K562 (cell line): Measurements from ENCODE around the gene IL1RN. TPM values are rescaled to one million over a fixed set of nuclear protein-coding genes. Genes with fewer than 3 reads are reported as not detected.
A peak's percentile ranks its signal among the peaks of the same experiment; 100 is the strongest.

ENCODE experiments used
- ATAC-seq: fragments of 200-7000 bp; cut with Tn5 transposase; 3 replicates; pipeline ENCODE4 v1.9.1; 2020; ENCODE audit warnings: moderate library complexity
- BruUV-seq: library from RNA; stranded (reverse); fragments of 400-500 nt; replicated peaks from 2 replicates; lab custom pipeline; 2021; lab: Mats Ljungman, UMichigan
- CTCF ChIA-PET: fragments of 300-600 bp; formaldehyde crosslinking; extraction: SDS; loops from one replicate; lab custom pipeline; 2021; ENCODE audit warnings: low intra/inter-chr PET ratio; lab: Yijun Ruan, JAX
- POLR2A ChIA-PET: fragments of 300-600, 350-650 bp; sonication (Branson Sonifier 250); formaldehyde crosslinking; extraction: SDS; loops from one replicate; lab custom pipeline; 2021; ENCODE audit warnings: antibody characterized with exemption, inconsistent platforms; lab: Yijun Ruan, JAX
- DNase-seq, 4 experiments: peaks; one replicate each; pipeline versions ENCODE4 v3.0.0 to v3.0.0-alpha.2; 2011 to 2018; ENCODE audit warnings: low spot score in 3 of 4, mixed read lengths in 3 of 4; ENCODE audit errors: extremely low read depth in 1 of 4
- FAIRE-seq: peaks from 2 replicates; lab custom pipeline; 2011; peaks lifted over from hg19 to GRCh38; lab: Jason Lieb, UNC
- H2AFZ ChIP-seq: 2 replicates; pipeline ENCODE4 v1.6.0; 2011; ENCODE audit warnings: low read depth, low read length, control low read depth, inconsistent platforms
- H3K27ac ChIP-seq: fragments of 200-600 bp; 3 replicates; pipeline ENCODE4 v1.8.0; 2011; ENCODE audit warnings: low read depth, mild to moderate bottlenecking, control low read depth, inconsistent platforms, low read length, moderate library complexity, mixed read lengths; ENCODE audit errors: extremely low read depth
- H3K27me3 ChIP-seq, 2 experiments: fragments of 300-600 bp in 1 of 2; 2 replicates in 1 of 2; 3 replicates in 1 of 2; pipeline versions ENCODE4 v1.6.0 to v1.8.0; 2011; ENCODE audit warnings: inconsistent platforms in 2 of 2, low read length in 2 of 2, mild to moderate bottlenecking in 1 of 2, mixed read lengths in 1 of 2, moderate library complexity in 1 of 2; ENCODE audit not compliant: control insufficient read depth in 2 of 2, insufficient read depth in 2 of 2
- H3K36me3 ChIP-seq: fragments of 300-600 bp; 3 replicates; pipeline ENCODE4 v1.8.0; 2011; ENCODE audit warnings: mild to moderate bottlenecking, low read length, inconsistent platforms; ENCODE audit not compliant: control insufficient read depth, insufficient read depth
- H3K4me1 ChIP-seq, 2 experiments: fragments of 200-600 bp in 1 of 2; replicated peaks in 1 of 2; 2 replicates in 1 of 2; 3 replicates in 1 of 2; pipeline versions ENCODE4 v1.5.1 to v1.8.0; 2011; ENCODE audit warnings: inconsistent platforms in 2 of 2, low read length in 2 of 2, mild to moderate bottlenecking in 1 of 2, mixed read lengths in 1 of 2, moderate library complexity in 1 of 2; ENCODE audit not compliant: control insufficient read depth in 2 of 2, insufficient read depth in 2 of 2
- H3K4me2 ChIP-seq: 2 replicates; pipeline ENCODE4 v1.6.1; 2011; ENCODE audit warnings: low read length, control low read depth, inconsistent platforms, mixed read lengths; ENCODE audit not compliant: insufficient read depth
- H3K4me3 ChIP-seq: fragments of 200-600 bp; sonication (generic), shearing (Covaris generic); 2 replicates; pipeline ENCODE4 v1.5.1; 2016; ENCODE audit warnings: control low read depth, inconsistent platforms
- H3K79me2 ChIP-seq: fragments of 200-600 bp; 3 replicates; pipeline ENCODE4 v1.8.0; 2011; ENCODE audit warnings: low read length, inconsistent platforms; ENCODE audit not compliant: control insufficient read depth, insufficient read depth
- H3K9ac ChIP-seq, 2 experiments: 2 replicates each; pipeline versions ENCODE4 v1.6.0 to v1.6.1; 2011; ENCODE audit warnings: low read depth in 2 of 2, low read length in 2 of 2, control low read depth in 1 of 2, inconsistent platforms in 1 of 2, mild to moderate bottlenecking in 1 of 2, mixed read lengths in 1 of 2; ENCODE audit not compliant: insufficient read depth in 1 of 2
- H3K9me1 ChIP-seq: one replicate; pipeline ENCODE4 v1.6.0; 2011; ENCODE audit warnings: inconsistent platforms, mild to moderate bottlenecking, low read length, moderate library complexity; ENCODE audit not compliant: control insufficient read depth, insufficient read depth
- H3K9me3 ChIP-seq: replicated peaks from 2 replicates; pipeline ENCODE4 v1.5.1; 2011; ENCODE audit warnings: low read depth, low read length, inconsistent platforms; ENCODE audit not compliant: control insufficient read depth, insufficient read depth
- H4K20me1 ChIP-seq: replicated peaks from 2 replicates; pipeline ENCODE4 v1.6.1; 2011; ENCODE audit warnings: low read length, inconsistent platforms, mixed read lengths; ENCODE audit not compliant: control insufficient read depth, insufficient read depth
- HMBOX1 ChIP-seq: sonication (generic); IDR thresholded peaks from 2 replicates; pipeline ENCODE4 v1.6.1; 2016
- RBFOX2 ChIP-seq: fragments of 200-400 bp; formaldehyde crosslinking; IDR thresholded peaks from 2 replicates; pipeline ENCODE4 v1.6.1; 2017; ENCODE audit warnings: low read depth, mild to moderate bottlenecking, low read length, moderate library complexity
- ZNF263 ChIP-seq: sonication (generic); formaldehyde crosslinking; IDR thresholded peaks from 2 replicates; pipeline ENCODE4 v1.8.0; 2022; ENCODE audit warnings: mild to moderate bottlenecking, missing genetic modification reagents, borderline replicate concordance
- WGBS: fragments of 100-300 bp; shearing (Covaris generic); methylation state at CpG from one replicate; pipeline ENCODE4 v1.1.6; 2016; ENCODE audit warnings: low coverage, mixed read lengths; ENCODE audit not compliant: insufficient coverage; ENCODE audit errors: missing lambda C conversion rate; 5-methylcytosine and 5-hydroxymethylcytosine counted together
- in situ Hi-C: fragments of 300-500 bp; cut with MboI; formaldehyde crosslinking; loops from 4 replicates; pipeline ENCODE4 v1.15.0; 2018; ENCODE audit warnings: inconsistent platforms, mixed read lengths
- intact Hi-C: fragments of 100-400 bp; cut with micrococcal nuclease; formaldehyde crosslinking; loops from 2 replicates; pipeline ENCODE4 v1.14.2; 2022
- polyA plus RNA-seq, 8 experiments: library from polyadenylated mRNA; depleted of rRNA in 4 of 8; stranded (reverse) in 5 of 8; unstranded in 3 of 8; fragments of >200 nt; fragmentation: Nextera tagmentation in 2 of 8; fragmentation: Illumina TruSeq in 1 of 8; extraction: Ambion mirVana in 2 of 8; extraction: Trizol in 1 of 8; gene quantifications; 2 replicates each; pipeline versions ENCODE4 v1.2.1 to v1.2.3, GENCODE V29; 2011 to 2014; ENCODE audit warnings: inconsistent platforms in 1 of 8, missing spikeins in 1 of 8
- total RNA-seq, 7 experiments: library from RNA; depleted of rRNA in 6 of 7; stranded (reverse); fragments of >200 nt in 6 of 7; fragmentation: Illumina TruSeq in 2 of 7; extraction: Trizol in 2 of 7; gene quantifications; 2 replicates each; pipeline versions ENCODE4 v1.2.1 to v1.2.3, GENCODE V29; 2011 to 2021; ENCODE audit warnings: low replicate concordance in 1 of 7

Gene IL1RN
- total and polyA plus RNA-seq, 9 of the 15 experiments (the other 6 are each of a cell fraction or from before 2014, with no cell fraction given), result 0.13 TPM; not detected in 8

GRCh38 chr2:113176696-113177355, 49.4 kb downstream of the IL1RN start:
- no peak overlapping the region for H2AFZ ChIP-seq
- CTCF ChIA-PET, result no interaction called here
- H3K79me2 ChIP-seq, result peaks cover 27% of the 10 kb centered on the region
- ATAC-seq (no peak), FAIRE-seq (no peak), DNase-seq (no peak)
- H3K27ac ChIP-seq, result no peak overlapping the region
- H3K9me1 ChIP-seq, result peaks cover 6% of the 10 kb centered on the region
- TF ChIP-seq HMBOX1 (no peak), ZNF263 (CRISPR knock-in tag) (0 out of 2 replicates have a peak, but pooled peaks have one; percentile 27), RBFOX2 (no peak)
- H3K9me3 ChIP-seq, result no peaks in the 10 kb centered on the region
- WGBS, result 87% methylated on average over 7 of the region's 7 CpGs
- H4K20me1 ChIP-seq, result peaks cover 7% of the 10 kb centered on the region; the same call in 1 of the 2 replicates
- peak overlapping the region in 1 of 2 experiments; percentile 56; a peak in 1 of 4 replicates for H3K9ac ChIP-seq
- H3K4me2 ChIP-seq, result no peak overlapping the region
- H3K4me1 ChIP-seq, result peaks cover 40 to 46% of the 10 kb centered on the region in 2 experiments
- peaks cover 25% of the 10 kb centered on the region; the same call in 2 of the 3 replicates for H3K36me3 ChIP-seq
- intact Hi-C loops (no loop called here), in situ Hi-C loops (no loop called here)
- BruUV-seq, result no TSS peak
- POLR2A ChIA-PET, result interaction anchor here (0.7 to 3.3 kb wide), 3 partner anchors 13 to 15 kb away, joined by 3 to 32 read pairs (median 4); no protein-coding TSS in a partner anchor
- H3K27me3 ChIP-seq, result no peaks in the 10 kb centered on the region
- H3K4me3 ChIP-seq, result no peak overlapping the region
